HepG2 (cell line): Measurements from ENCODE around the gene EDEM3. TPM values are rescaled to one million over a fixed set of nuclear protein-coding genes. Genes with fewer than 3 reads are reported as not detected.

ENCODE experiments used
- ASH2L ChIP-seq: fragments of 300-600, 200-600 bp; sonication (generic); IDR thresholded peaks from 2 replicates; pipeline ENCODE4 v1.7.0; 2017; ENCODE audit warnings: low read depth, mild to moderate bottlenecking, moderate library complexity, mixed read lengths, low read length; ENCODE audit not compliant: insufficient read length
- ELF4 ChIP-seq: sonication (generic); formaldehyde crosslinking; IDR thresholded peaks from 2 replicates; pipeline ENCODE4 v1.5.0; 2020; ENCODE audit warnings: missing genetic modification reagents, mild to moderate bottlenecking, moderate library complexity, borderline replicate concordance
- HINFP ChIP-seq: sonication (generic); formaldehyde crosslinking; IDR thresholded peaks from 2 replicates; pipeline ENCODE4 v1.4.0; 2020; ENCODE audit warnings: low read depth, mild to moderate bottlenecking, missing genetic modification reagents
- KAT8 ChIP-seq: IDR thresholded peaks from 2 replicates; pipeline ENCODE4 v1.6.1; 2016; ENCODE audit warnings: missing genetic modification reagents, missing compliant biosample characterization
- MXD1 ChIP-seq: sonication (generic); formaldehyde crosslinking; IDR thresholded peaks from 2 replicates; pipeline ENCODE4 v1.4.0; 2020; ENCODE audit warnings: mild to moderate bottlenecking, missing genetic modification reagents
- NR2F6 ChIP-seq, 2 experiments: IDR thresholded peaks; 2 replicates each; pipeline ENCODE4 v1.6.1; 2016; ENCODE audit warnings: antibody characterized with exemption in 1 of 2, mild to moderate bottlenecking in 1 of 2
- PHF8 ChIP-seq: sonication (generic); formaldehyde crosslinking; IDR thresholded peaks from 2 replicates; pipeline ENCODE4 v1.5.0; 2020; ENCODE audit warnings: missing genetic modification reagents
- POGZ ChIP-seq: sonication (generic); formaldehyde crosslinking; IDR thresholded peaks from 2 replicates; pipeline ENCODE4 v1.4.0; 2020; ENCODE audit warnings: mild to moderate bottlenecking, missing genetic modification reagents
- SMAD9 ChIP-seq: sonication (generic); formaldehyde crosslinking; IDR thresholded peaks from 2 replicates; pipeline ENCODE4 v1.5.1; 2020; ENCODE audit warnings: mild to moderate bottlenecking, missing genetic modification reagents
- STAG1 ChIP-seq: sonication (generic); formaldehyde crosslinking; IDR thresholded peaks from 2 replicates; pipeline ENCODE4 v1.4.0; 2020; ENCODE audit warnings: missing genetic modification reagents
- STAT6 ChIP-seq: sonication (generic); formaldehyde crosslinking; IDR thresholded peaks from 2 replicates; pipeline ENCODE4 v1.4.0; 2020; ENCODE audit warnings: missing genetic modification reagents, mild to moderate bottlenecking, borderline replicate concordance
- THAP11 ChIP-seq: IDR thresholded peaks from 2 replicates; pipeline ENCODE4 v1.6.1; 2016; ENCODE audit warnings: missing biosample characterization, missing genetic modification reagents
- THAP7 ChIP-seq: sonication (generic); formaldehyde crosslinking; IDR thresholded peaks from 2 replicates; pipeline ENCODE4 v1.8.1; 2023; ENCODE audit warnings: mild to moderate bottlenecking, missing genetic modification reagents
- THRA ChIP-seq: sonication (generic); formaldehyde crosslinking; IDR thresholded peaks from 2 replicates; pipeline ENCODE4 v1.4.0; 2020; ENCODE audit warnings: missing genetic modification reagents, borderline replicate concordance
- XRCC5 ChIP-seq: fragments of 200-400 bp; formaldehyde crosslinking; optimal IDR thresholded peaks from 2 replicates; pipeline ENCODE3; 2017; ENCODE audit warnings: mild to moderate bottlenecking, low read length
- ZFP36L1 ChIP-seq: sonication (generic); formaldehyde crosslinking; IDR thresholded peaks from 2 replicates; pipeline ENCODE4 v1.8.0; 2022; ENCODE audit warnings: mild to moderate bottlenecking, missing genetic modification reagents, moderate library complexity
- ZNF12 ChIP-seq: sonication (generic); formaldehyde crosslinking; IDR thresholded peaks from 2 replicates; pipeline ENCODE4 v1.5.0; 2020; ENCODE audit warnings: missing genetic modification reagents
- ZNF629 ChIP-seq: sonication (generic); formaldehyde crosslinking; conservative IDR thresholded peaks from 2 replicates; pipeline ENCODE4 v1.5.0; 2020; ENCODE audit warnings: missing genetic modification reagents
- ZNF761 ChIP-seq: sonication (generic); formaldehyde crosslinking; conservative IDR thresholded peaks from 2 replicates; pipeline ENCODE4 v1.4.0; 2020; ENCODE audit warnings: mild to moderate bottlenecking, missing genetic modification reagents
- ZNF782 ChIP-seq: sonication (generic); formaldehyde crosslinking; IDR thresholded peaks from 2 replicates; pipeline ENCODE4 v1.4.0; 2020; ENCODE audit warnings: missing genetic modification reagents, mild to moderate bottlenecking, borderline replicate concordance
- ZSCAN29 ChIP-seq: sonication (generic); formaldehyde crosslinking; conservative IDR thresholded peaks from 2 replicates; pipeline ENCODE4 v1.4.0; 2020; ENCODE audit warnings: mild to moderate bottlenecking, missing genetic modification reagents
- polyA plus RNA-seq, 8 experiments: library from polyadenylated mRNA; depleted of rRNA in 3 of 8; stranded (reverse) in 7 of 8; unstranded in 1 of 8; fragments of >200 nt; fragmentation: Illumina TruSeq in 4 of 8; extraction: Trizol in 4 of 8; gene quantifications; 2 replicates each; pipeline versions ENCODE4 v1.2.1 to v1.2.3, GENCODE V29; 2011 to 2016; ENCODE audit warnings: low read depth in 4 of 8, missing spikeins in 1 of 8, mixed read lengths in 1 of 8; ENCODE audit not compliant: insufficient read depth in 1 of 8
- total RNA-seq, 5 experiments: library from RNA; depleted of rRNA; stranded (reverse); fragments of >200 nt; fragmentation: Illumina TruSeq; extraction: Trizol; gene quantifications; 2 replicates each; pipeline ENCODE4 v1.2.3, GENCODE V29; 2016; ENCODE audit warnings: low read depth in 1 of 5

The EDEM3 gene
- total and polyA plus RNA-seq, 2 of the 13 experiments (the other 11 are each of a cell fraction or from before 2014, with no cell fraction given), result 13.1 to 18.2 TPM

- TF ChIP-seq MXD1, result no peak
- TF ChIP-seq THAP7, result no peak
- TF ChIP-seq NR2F6 (IDR thresholded peaks at IDR 0.05), result no peak
- TF ChIP-seq NR2F6 (CRISPR knock-in tag; IDR thresholded peaks at IDR 0.05), result 0 out of 2 replicates have a peak, but pooled peaks have one; percentile 20
- TF ChIP-seq ELF4 (CRISPR knock-in tag), result no peak
- peak; percentile 50; the same call in 1 of the 2 replicates for TF ChIP-seq THRA (CRISPR knock-in tag)
- peak; percentile 24 for TF ChIP-seq PHF8 (CRISPR knock-in tag)
- TF ChIP-seq ZFP36L1, result peak; percentile 55; the same call in 1 of the 2 replicates
- TF ChIP-seq POGZ (CRISPR knock-in tag), result peak; percentile 10; the same call in 1 of the 2 replicates
- TF ChIP-seq ZNF629 (CRISPR knock-in tag), result peak; percentile 56
- no peak for TF ChIP-seq ASH2L
- peak; percentile 1; the same call in 1 of the 2 replicates for TF ChIP-seq KAT8
- TF ChIP-seq ZNF761 (CRISPR knock-in tag), result 0 out of 2 replicates have a peak, but pooled peaks have one; percentile 22
- TF ChIP-seq STAG1 (CRISPR knock-in tag), result 0 out of 2 replicates have a peak, but pooled peaks have one; percentile 2
- TF ChIP-seq ZNF12, result peak; percentile 10; the same call in 1 of the 2 replicates
- peak; percentile 70; the same call in 1 of the 2 replicates for TF ChIP-seq ZNF782
- 0 out of 2 replicates have a peak, but pooled peaks have one; percentile 33 for TF ChIP-seq ZSCAN29 (CRISPR knock-in tag)
- 0 out of 2 replicates have a peak, but pooled peaks have one; percentile 7 for TF ChIP-seq STAT6 (CRISPR knock-in tag)
- TF ChIP-seq THAP11 (CRISPR knock-in tag), result peak; percentile 92; the same call in 1 of the 2 replicates
- peak; percentile 32; the same call in 1 of the 2 replicates for TF ChIP-seq HINFP (CRISPR knock-in tag)
- no peak for TF ChIP-seq SMAD9
- peak; percentile 10 for TF ChIP-seq XRCC5
Measured at GRCh38 chr1:184755226-184756065, 788 bp upstream of the EDEM3 start (continued).
